KMS-11 (cell line): Measurements from ENCODE around the gene RUNX1.

Experiments used
- H2AFZ ChIP-seq: fragments of 200-600 bp; sonication (generic); 2 replicates; pipeline ENCODE4 v1.6.1; 2016; ENCODE audit warnings: antibody characterized with exemption, mixed run types, low read depth
- H3K27ac ChIP-seq: fragments of 200-600 bp; sonication (generic); 2 replicates; pipeline ENCODE4 v1.6.1; 2016; ENCODE audit warnings: mild to moderate bottlenecking, mixed run types
- H3K27me3 ChIP-seq: fragments of 200-600 bp; sonication (generic); 2 replicates; pipeline ENCODE4 v1.6.1; 2017; ENCODE audit warnings: mild to moderate bottlenecking, low read depth, mixed run types, moderate library complexity; ENCODE audit not compliant: insufficient read depth
- H3K36me3 ChIP-seq: fragments of 200-600 bp; sonication (generic); 2 replicates; pipeline ENCODE4 v1.6.1; 2017; ENCODE audit warnings: mild to moderate bottlenecking, mixed run types; ENCODE audit not compliant: insufficient read depth
- H3K4me1 ChIP-seq: fragments of 200-600 bp; sonication (generic); 2 replicates; pipeline ENCODE4 v1.6.1; 2016; ENCODE audit warnings: mild to moderate bottlenecking, low read depth, mixed run types; ENCODE audit not compliant: poor library complexity, severe bottlenecking
- H3K4me2 ChIP-seq: fragments of 200-600 bp; sonication (generic); 2 replicates; pipeline ENCODE4 v1.7.0; 2016; ENCODE audit warnings: mild to moderate bottlenecking, mixed run types
- H3K4me3 ChIP-seq: fragments of 200-600 bp; sonication (generic); IDR thresholded peaks from 2 replicates; pipeline ENCODE4 v1.6.1; 2017; ENCODE audit warnings: low read depth, low read length, mixed read lengths; ENCODE audit not compliant: insufficient read depth
- H3K79me2 ChIP-seq: fragments of 200-600 bp; sonication (generic); 2 replicates; pipeline ENCODE4 v1.6.1; 2016; ENCODE audit warnings: low read depth, mixed run types; ENCODE audit not compliant: insufficient read depth
- H3K9ac ChIP-seq: fragments of 200-600 bp; sonication (generic); 2 replicates; pipeline ENCODE4 v1.6.1; 2016; ENCODE audit warnings: mild to moderate bottlenecking, mixed run types
- H4K20me1 ChIP-seq: fragments of 200-600 bp; sonication (generic); 2 replicates; pipeline ENCODE4 v1.6.1; 2016; ENCODE audit warnings: mild to moderate bottlenecking, mixed run types; ENCODE audit not compliant: insufficient read depth
- TF ChIP-seq, protein P1 (sequence below): fragments of 200-600 bp; sonication (generic); conservative IDR thresholded peaks from 2 replicates; pipeline ENCODE4 v1.6.1; 2017; ENCODE audit warnings: low read depth, mild to moderate bottlenecking, antibody characterized with exemption, low read length, moderate library complexity, mixed read lengths

The RUNX1 gene

DNA sequence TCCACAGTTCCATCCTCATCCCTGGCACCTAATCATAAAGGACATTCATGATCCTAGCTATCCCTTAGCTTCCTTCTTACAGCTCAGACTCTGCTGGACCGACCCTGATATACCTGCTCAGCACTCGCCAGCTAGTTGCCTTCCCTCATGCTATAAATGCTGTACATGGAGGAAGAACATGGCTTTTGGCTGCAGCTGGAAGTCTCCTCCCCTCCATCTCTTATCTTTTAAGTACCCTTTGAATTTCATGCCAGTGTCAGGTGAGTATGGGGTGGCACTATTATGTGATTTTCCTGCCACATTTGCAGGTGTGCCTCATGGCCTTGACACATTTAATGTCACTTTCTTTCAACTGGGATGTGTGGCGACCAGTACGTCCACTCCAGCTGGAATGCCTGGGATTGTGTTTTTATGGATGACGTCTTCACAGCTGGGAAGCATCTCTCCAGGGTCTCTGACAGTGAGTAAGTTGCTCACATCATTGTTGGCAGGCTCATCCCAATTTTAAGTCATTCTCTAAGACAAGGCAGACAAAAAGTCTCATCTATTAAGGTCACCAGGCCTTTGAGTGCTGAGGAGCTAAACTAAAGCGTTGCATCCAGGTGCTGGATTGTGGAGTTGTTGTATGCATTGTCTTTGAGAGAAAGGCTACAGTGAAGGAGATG is 43.4 kb downstream of the RUNX1 start:
- Histone ChIP-seq H3K36me3 (no peaks in the 10 kb centered on the region), H3K4me1 (no peaks in the 10 kb centered on the region), H4K20me1 (no peaks in the 10 kb centered on the region), H3K79me2 (no peaks in the 10 kb centered on the region), H3K4me3 (no peak overlapping the region), H3K9ac (no peak overlapping the region), H3K27ac (no peak overlapping the region), H3K27me3 (no peaks in the 10 kb centered on the region), H2AFZ (no peak overlapping the region), H3K4me2 (no peak overlapping the region)
- TF ChIP-seq, protein P1, sequence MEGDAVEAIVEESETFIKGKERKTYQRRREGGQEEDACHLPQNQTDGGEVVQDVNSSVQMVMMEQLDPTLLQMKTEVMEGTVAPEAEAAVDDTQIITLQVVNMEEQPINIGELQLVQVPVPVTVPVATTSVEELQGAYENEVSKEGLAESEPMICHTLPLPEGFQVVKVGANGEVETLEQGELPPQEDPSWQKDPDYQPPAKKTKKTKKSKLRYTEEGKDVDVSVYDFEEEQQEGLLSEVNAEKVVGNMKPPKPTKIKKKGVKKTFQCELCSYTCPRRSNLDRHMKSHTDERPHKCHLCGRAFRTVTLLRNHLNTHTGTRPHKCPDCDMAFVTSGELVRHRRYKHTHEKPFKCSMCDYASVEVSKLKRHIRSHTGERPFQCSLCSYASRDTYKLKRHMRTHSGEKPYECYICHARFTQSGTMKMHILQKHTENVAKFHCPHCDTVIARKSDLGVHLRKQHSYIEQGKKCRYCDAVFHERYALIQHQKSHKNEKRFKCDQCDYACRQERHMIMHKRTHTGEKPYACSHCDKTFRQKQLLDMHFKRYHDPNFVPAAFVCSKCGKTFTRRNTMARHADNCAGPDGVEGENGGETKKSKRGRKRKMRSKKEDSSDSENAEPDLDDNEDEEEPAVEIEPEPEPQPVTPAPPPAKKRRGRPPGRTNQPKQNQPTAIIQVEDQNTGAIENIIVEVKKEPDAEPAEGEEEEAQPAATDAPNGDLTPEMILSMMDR, result no peak

DNA sequence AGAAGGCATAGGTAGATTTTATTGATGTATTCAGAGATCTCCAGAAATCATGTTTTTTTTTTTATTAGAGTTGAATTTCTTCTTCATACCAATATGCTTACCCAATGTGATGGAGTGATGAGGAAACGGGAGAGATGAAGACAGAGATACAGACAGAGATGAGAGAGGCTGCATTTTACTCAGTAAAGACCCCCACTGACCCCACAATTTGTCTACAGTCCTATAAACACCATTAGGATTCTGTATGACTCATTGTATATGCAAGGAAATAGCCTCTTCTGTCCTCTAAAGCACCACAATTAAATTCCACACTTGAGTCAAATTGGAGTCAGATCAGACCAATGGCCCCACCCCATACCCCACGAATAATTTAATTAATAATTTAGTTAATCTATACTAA is 44.0 kb downstream of the RUNX1 start:
- no peaks in the 10 kb centered on the region for H3K4me1 ChIP-seq
- no peak overlapping the region for H3K9ac ChIP-seq
- H3K27ac ChIP-seq, result no peak overlapping the region
- H2AFZ ChIP-seq, result no peak overlapping the region
- H3K27me3 ChIP-seq, result no peaks in the 10 kb centered on the region
- TF ChIP-seq, protein P1, result no peak
- H3K79me2 ChIP-seq, result no peaks in the 10 kb centered on the region
- H3K4me2 ChIP-seq, result no peak overlapping the region
- H3K36me3 ChIP-seq, result no peaks in the 10 kb centered on the region
- H4K20me1 ChIP-seq, result no peaks in the 10 kb centered on the region
- H3K4me3 ChIP-seq, result no peak overlapping the region

DNA sequence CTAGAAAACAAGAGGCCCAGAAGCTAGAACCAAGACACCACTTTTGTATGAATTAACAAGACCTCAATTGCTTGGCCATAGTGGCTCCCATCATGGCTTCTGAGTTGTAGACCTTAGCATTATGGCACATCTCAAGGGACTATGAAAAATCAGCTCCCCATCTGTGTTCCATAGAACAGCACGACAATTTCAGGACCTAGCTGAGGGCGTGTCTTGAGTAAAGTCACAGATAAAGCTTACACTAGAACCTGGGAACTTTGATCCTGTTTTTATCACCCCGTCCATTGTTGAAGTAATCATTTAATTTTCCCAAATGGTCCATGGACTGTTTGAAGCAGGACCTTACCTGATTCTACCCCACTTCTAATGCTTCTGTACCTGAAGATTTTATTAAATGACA is 44.8 kb downstream of the RUNX1 start:
- Histone ChIP-seq H4K20me1 (no peaks in the 10 kb centered on the region), H3K79me2 (no peaks in the 10 kb centered on the region), H3K9ac (no peak overlapping the region), H3K4me1 (no peaks in the 10 kb centered on the region), H2AFZ (no peak overlapping the region), H3K4me3 (no peak overlapping the region), H3K27ac (no peak overlapping the region), H3K4me2 (no peak overlapping the region), H3K27me3 (no peaks in the 10 kb centered on the region), H3K36me3 (no peaks in the 10 kb centered on the region)
- TF ChIP-seq, protein P1, result no peak

DNA sequence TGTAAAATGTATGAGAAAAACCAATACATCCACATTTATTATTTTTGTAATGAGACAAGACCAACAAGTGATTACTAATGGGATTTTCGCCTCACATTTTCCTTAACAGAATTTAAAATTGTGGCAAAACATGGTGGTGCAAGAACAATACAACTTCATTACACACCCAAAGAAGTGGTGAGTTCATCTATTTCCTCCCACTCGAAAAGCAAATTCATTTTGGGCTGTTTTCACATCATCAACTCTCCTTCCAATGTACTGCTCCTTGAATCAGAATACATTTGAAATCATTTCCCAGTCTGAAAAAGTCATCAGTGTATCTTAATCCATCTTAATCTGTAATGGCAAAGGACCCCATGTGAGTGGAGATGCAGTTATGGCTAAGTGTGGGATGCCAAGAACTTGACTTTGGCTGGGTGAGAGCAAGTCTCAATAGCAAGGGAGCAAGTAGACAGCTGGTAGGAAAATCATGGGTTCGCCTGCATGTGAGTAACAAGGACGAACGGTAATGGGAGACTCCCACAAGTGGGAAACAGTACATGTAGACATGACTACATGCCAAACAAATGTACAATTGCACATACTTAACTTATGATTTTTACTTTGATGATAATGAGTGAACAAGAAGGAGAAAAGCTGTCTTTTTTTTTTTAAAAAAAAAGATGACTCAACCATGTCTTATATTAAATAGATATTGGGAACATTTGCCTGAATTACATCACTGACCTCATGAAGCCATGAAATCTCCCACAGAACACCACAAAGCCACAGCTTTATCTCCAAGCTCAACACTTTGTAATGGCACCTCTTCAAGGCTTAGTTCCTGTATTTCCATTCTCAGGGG is 46.0 kb downstream of the RUNX1 start:
- Histone ChIP-seq H3K27ac (no peak overlapping the region), H3K4me3 (no peak overlapping the region), H3K36me3 (no peaks in the 10 kb centered on the region), H3K27me3 (no peaks in the 10 kb centered on the region), H4K20me1 (no peaks in the 10 kb centered on the region), H3K4me2 (no peak overlapping the region), H3K4me1 (no peaks in the 10 kb centered on the region), H2AFZ (no peak overlapping the region), H3K79me2 (no peaks in the 10 kb centered on the region), H3K9ac (no peak overlapping the region)
- TF ChIP-seq, protein P1, result no peak
